SK-N-SH treated with all-trans-retinoic acid at 6 μM for 48 hours (cell line): ENCODE results near the gene NCK2.

Source experiments
- ARNTL ChIP-seq: fragments of 450-650 bp; formaldehyde crosslinking; IDR thresholded peaks from 2 replicates; pipeline ENCODE4 v1.5.0; 2020; ENCODE audit warnings: low read depth, mild to moderate bottlenecking, moderate library complexity, borderline replicate concordance
- CREB5 ChIP-seq: fragments of 250-450 bp; sonication (Bioruptor Pico); IDR thresholded peaks from 2 replicates; pipeline ENCODE4 v1.5.1; 2020; ENCODE audit warnings: low read depth, mild to moderate bottlenecking, moderate library complexity
- CSRNP3 ChIP-seq: fragments of 250-450 bp; sonication (Bioruptor Pico); IDR thresholded peaks from 2 replicates; pipeline ENCODE4 v1.5.1; 2021; ENCODE audit warnings: mild to moderate bottlenecking, moderate library complexity
- PATZ1 ChIP-seq: fragments of 250-450 bp; sonication (Bioruptor Pico); IDR thresholded peaks from 2 replicates; pipeline ENCODE4 v1.8.0; 2020; ENCODE audit warnings: mild to moderate bottlenecking, moderate library complexity, borderline replicate concordance
- PPARA ChIP-seq: fragments of 250-450 bp; sonication (Bioruptor Pico); IDR thresholded peaks from 2 replicates; pipeline ENCODE4 v1.5.0; 2020; ENCODE audit warnings: mild to moderate bottlenecking, borderline replicate concordance
- RARB ChIP-seq: fragments of 250-450 bp; sonication (Bioruptor Pico); IDR thresholded peaks from 2 replicates; pipeline ENCODE4 v1.8.0; 2021; ENCODE audit warnings: mild to moderate bottlenecking, moderate library complexity
- TCF4 ChIP-seq: fragments of 250-450 bp; sonication (Bioruptor Pico); IDR thresholded peaks from 2 replicates; pipeline ENCODE4 v1.8.0; 2021; ENCODE audit warnings: mild to moderate bottlenecking, moderate library complexity, borderline replicate concordance
- TOX ChIP-seq: fragments of 250-450 bp; sonication (Bioruptor Pico); IDR thresholded peaks from 2 replicates; pipeline ENCODE4 v1.8.0; 2021; ENCODE audit warnings: mild to moderate bottlenecking, moderate library complexity, borderline replicate concordance
- ZFP30 ChIP-seq: fragments of 450-650 bp; formaldehyde crosslinking; IDR thresholded peaks from 2 replicates; pipeline ENCODE4 v1.5.0; 2022; ENCODE audit warnings: mild to moderate bottlenecking, moderate library complexity
- ZNF70 ChIP-seq: fragments of 450-650 bp; formaldehyde crosslinking; IDR thresholded peaks from 2 replicates; pipeline ENCODE4 v1.5.0; 2020; ENCODE audit warnings: mild to moderate bottlenecking, moderate library complexity

GRCh38 chr2:105870858-105871257 is 126.1 kb downstream of the NCK2 start:
- TF ChIP-seq RARB (CRISPR knock-in tag) (no peak), PPARA (CRISPR knock-in tag) (no peak), ZFP30 (CRISPR knock-in tag) (no peak), TOX (no peak), CREB5 (CRISPR knock-in tag) (no peak), CSRNP3 (CRISPR knock-in tag) (no peak), PATZ1 (CRISPR knock-in tag) (no peak), TCF4 (CRISPR knock-in tag) (no peak), ARNTL (CRISPR knock-in tag) (no peak), ZNF70 (CRISPR knock-in tag) (no peak)
